B cell (primary cell): Measurements from ENCODE around the gene NR5A2. TPM values are rescaled to one million over a fixed set of nuclear protein-coding genes. Genes with fewer than 3 reads are reported as not detected.

Experiments used
- ATAC-seq: fragments of 200-7000 bp; cut with Tn5 transposase; one replicate; pipeline ENCODE4 v1.10.0; 2021; ENCODE audit warnings: low read depth, mild to moderate bottlenecking, moderate number of reproducible peaks, moderate library complexity
- CTCF ChIA-PET: fragments of 350-600 bp; sonication (Branson Sonifier 250); formaldehyde crosslinking; loops from one replicate; lab custom pipeline; 2021; ENCODE audit warnings: antibody characterized with exemption, inconsistent platforms; lab: Charles Lee
- POLR2A ChIA-PET: fragments of 350-600 bp; sonication (Branson Sonifier 250); formaldehyde crosslinking; loops from one replicate; lab custom pipeline; 2021; ENCODE audit warnings: antibody characterized with exemption; lab: Charles Lee
- DNase-seq: peaks from one replicate; pipeline ENCODE4 v3.0.0; 2013
- H2AFZ ChIP-seq: 2 replicates; pipeline ENCODE4 v1.6.1; 2012; ENCODE audit warnings: mild to moderate bottlenecking, low read depth, low read length; ENCODE audit not compliant: insufficient read depth, poor library complexity, severe bottlenecking
- H3K27ac ChIP-seq, 2 donors: 1 replicate in 1 of 2; 2 replicates in 1 of 2; pipeline ENCODE4 v1.5.1; 2012 to 2013; ENCODE audit warnings: low read length in 2 of 2, mild to moderate bottlenecking in 2 of 2, moderate library complexity in 1 of 2
- H3K27me3 ChIP-seq, 4 experiments: fragments of 200-600 bp in 1 of 4; sonication (generic) in 1 of 4; replicated peaks in 1 of 4; 1 replicate in 2 of 4; 2 replicates in 2 of 4; pipeline versions ENCODE4 v1.6.1 to v1.7.0; 2013 to 2016; ENCODE audit warnings: low read length in 3 of 4, mild to moderate bottlenecking in 2 of 4, mixed read lengths in 1 of 4, moderate library complexity in 1 of 4; ENCODE audit not compliant: insufficient read depth in 4 of 4, control insufficient read depth in 3 of 4; ENCODE audit errors: control extremely low read depth in 1 of 4
- H3K36me3 ChIP-seq, 2 experiments: replicated peaks in 1 of 2; 1 replicate in 1 of 2; 2 replicates in 1 of 2; pipeline versions ENCODE4 v1.6.1 to v1.7.1; 2013; ENCODE audit warnings: low read length in 1 of 2; ENCODE audit not compliant: insufficient read depth in 2 of 2, control insufficient read depth in 1 of 2; ENCODE audit errors: control extremely low read depth in 1 of 2, extremely low read depth in 1 of 2
- H3K4me1 ChIP-seq, 2 donors: fragments of 200-600 bp in 1 of 2; sonication (generic) in 1 of 2; 1 replicate in 1 of 2; 2 replicates in 1 of 2; pipeline versions ENCODE4 v1.5.1 to v1.6.1; 2013 to 2017; ENCODE audit warnings: low read length in 2 of 2; ENCODE audit not compliant: control insufficient read depth in 2 of 2, insufficient read depth in 2 of 2
- H3K4me2 ChIP-seq: replicated peaks from 2 replicates; pipeline ENCODE3; 2012; ENCODE audit warnings: mild to moderate bottlenecking, low read depth, low read length; ENCODE audit not compliant: poor library complexity, severe bottlenecking
- H3K4me3 ChIP-seq, 5 experiments: fragments of 200-600 bp in 1 of 5; sonication (generic) in 1 of 5; 1 replicate in 3 of 5; 2 replicates in 2 of 5; pipeline versions ENCODE4 v1.5.1 to v1.7.0; 2011 to 2016; ENCODE audit warnings: low read length in 4 of 5, mild to moderate bottlenecking in 4 of 5, low read depth in 2 of 5, control low read depth in 1 of 5, moderate library complexity in 1 of 5; ENCODE audit not compliant: insufficient read depth in 1 of 5; ENCODE audit errors: control extremely low read depth in 1 of 5, extremely low read depth in 1 of 5
- H3K79me2 ChIP-seq: fragments of 200-600 bp; sonication (generic); one replicate; pipeline ENCODE4 v1.6.0; 2016; ENCODE audit warnings: low read length; ENCODE audit not compliant: control insufficient read depth, insufficient read depth
- H3K9ac ChIP-seq: fragments of 200-600 bp; sonication (generic); 2 replicates; pipeline ENCODE4 v1.6.1; 2017; ENCODE audit warnings: mild to moderate bottlenecking, low read length, moderate library complexity
- H3K9me3 ChIP-seq, 3 donors: one replicate each; pipeline versions ENCODE4 v1.6.1 to v1.7.1; 2013; ENCODE audit warnings: low read length in 2 of 3; ENCODE audit not compliant: control insufficient read depth in 2 of 3, insufficient read depth in 1 of 3; ENCODE audit errors: control extremely low read depth in 1 of 3
- H4K20me1 ChIP-seq: 2 replicates; pipeline ENCODE4 v1.6.0; 2012; ENCODE audit warnings: mild to moderate bottlenecking, low read length; ENCODE audit not compliant: insufficient read depth, control insufficient read depth, poor library complexity, severe bottlenecking
- H3K27ac Mint-ChIP-seq: one replicate; pipeline ENCODE4 v1.8.0; 2021; ENCODE audit warnings: mixed read lengths
- H3K27me3 Mint-ChIP-seq: one replicate; pipeline ENCODE4 v1.8.0; 2021; ENCODE audit warnings: mixed read lengths
- H3K4me1 Mint-ChIP-seq: one replicate; pipeline ENCODE4 v1.8.0; 2021; ENCODE audit warnings: mixed read lengths
- H3K4me3 Mint-ChIP-seq: one replicate; pipeline ENCODE4 v1.8.0; 2021; ENCODE audit warnings: mixed read lengths
- H3K9me3 Mint-ChIP-seq: one replicate; pipeline ENCODE4 v1.8.0; 2022; ENCODE audit warnings: mixed read lengths; ENCODE audit not compliant: insufficient read depth
- CTCF ChIP-seq: fragments of 200-600 bp; IDR thresholded peaks from one replicate; pipeline ENCODE4 v1.8.0; 2022; ENCODE audit warnings: antibody characterized with exemption, mild to moderate bottlenecking
- EZH2 ChIP-seq: IDR thresholded peaks from 2 replicates; pipeline ENCODE4 v1.6.1; 2012; ENCODE audit warnings: borderline replicate concordance, low read depth, mild to moderate bottlenecking, moderate library complexity, low read length; ENCODE audit not compliant: insufficient read depth, poor library complexity, severe bottlenecking
- WGBS: methylation state at CpG from one replicate; pipeline ENCODE4 v1.1.5; 2013; ENCODE audit warnings: missing lambda C conversion rate; ENCODE audit not compliant: insufficient coverage; 5-methylcytosine and 5-hydroxymethylcytosine counted together
- intact Hi-C: fragments of 100-400 bp; cut with micrococcal nuclease; formaldehyde crosslinking; loops from one replicate; pipeline ENCODE4 v1.10.0; 2022
- polyA plus RNA-seq: library from polyadenylated mRNA; depleted of rRNA; stranded (reverse); fragments of >200 nt; gene quantifications from 2 replicates; pipeline ENCODE4 v1.2.3, GENCODE V29; 2012
- total RNA-seq, 2 donors: library from RNA; stranded (reverse); fragments of 120-200 nt in 1 of 2; gene quantifications; 1 replicate in 1 of 2; 2 replicates in 1 of 2; pipeline versions ENCODE4 v1.2.3 to v1.2.4, GENCODE V29; 2013 to 2022

NR5A2 gene
- total and polyA plus RNA-seq, 2 donors (not counting 1 experiment from before 2014, with no cell fraction given): 0.07 TPM; not detected in 1

DNA sequence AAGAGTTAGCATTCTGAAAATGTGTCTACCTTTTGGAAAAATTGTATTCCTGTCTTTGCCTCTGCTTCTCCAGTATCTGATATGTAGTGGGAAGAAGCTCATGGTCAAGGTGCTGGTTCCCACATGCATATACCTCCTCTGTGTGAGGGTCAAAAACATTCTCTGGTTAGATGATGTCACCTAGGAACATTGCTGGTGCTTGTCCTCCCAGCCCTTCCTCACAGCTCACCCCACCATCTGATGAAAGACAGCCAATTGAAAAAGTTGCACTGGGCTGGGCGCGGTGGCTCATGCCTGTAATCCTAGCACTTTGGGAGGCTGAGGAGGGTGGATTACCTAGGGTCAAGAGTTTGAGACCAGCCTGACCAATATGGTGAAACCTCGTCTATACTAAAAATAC lies 154.4 kb downstream of the NR5A2 start:
- ATAC-seq (no peak), DNase-seq (no peak)
- TF ChIP-seq CTCF: no peak
- TF ChIP-seq EZH2: no peak
- no peaks in the 10 kb centered on the region for H3K4me1 ChIP-seq
- H3K27me3 ChIP-seq: peaks cover 0 to 4% (median 0%) of the 10 kb centered on the region in 4 experiments
- H4K20me1 ChIP-seq: no peaks in the 10 kb centered on the region
- H3K36me3 ChIP-seq: no peaks in the 10 kb centered on the region
- POLR2A ChIA-PET: no interaction called here
- no peak overlapping the region for H3K27ac ChIP-seq
- H3K4me1 Mint-ChIP-seq: peaks cover 16% of the 10 kb centered on the region
- no peak overlapping the region for H3K4me3 Mint-ChIP-seq
- H3K9me3 ChIP-seq: peaks cover 0 to 3% (median 0%) of the 10 kb centered on the region in 3 donors
- no peaks in the 10 kb centered on the region for H3K9me3 Mint-ChIP-seq
- H3K4me2 ChIP-seq: no peak overlapping the region
- WGBS: no CpG with 5 or more reads among the region's 3 CpGs
- CTCF ChIA-PET: no interaction called here
- H3K27ac Mint-ChIP-seq: no peak overlapping the region
- no peak overlapping the region for H3K4me3 ChIP-seq
- peaks cover 8% of the 10 kb centered on the region for H3K27me3 Mint-ChIP-seq
- no peak overlapping the region for H2AFZ ChIP-seq
- intact Hi-C loops: no loop called here
- H3K9ac ChIP-seq: no peak overlapping the region
- no peaks in the 10 kb centered on the region for H3K79me2 ChIP-seq

DNA sequence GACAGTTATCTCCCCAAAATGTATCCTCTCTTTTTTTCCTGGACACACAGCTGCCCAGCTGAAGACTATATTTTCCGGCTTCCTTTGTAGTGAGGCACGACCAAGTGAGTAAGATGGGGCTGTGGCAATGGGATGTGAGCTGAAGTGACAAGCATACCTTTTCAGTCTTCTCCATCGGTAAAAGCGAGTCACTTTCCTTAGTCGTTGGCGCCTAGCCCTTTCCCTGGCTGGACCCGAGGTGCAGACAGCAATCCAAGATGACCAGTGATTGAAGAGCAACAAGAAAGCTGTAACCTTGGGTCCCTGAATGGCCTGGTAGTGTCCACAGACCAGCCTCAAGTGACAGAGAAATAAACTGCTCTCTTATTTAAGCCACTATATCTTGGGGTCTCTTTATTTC lies 155.2 kb downstream of the NR5A2 start:
- Histone ChIP-seq H2AFZ (no peak overlapping the region), H3K9me3 (peaks cover 0 to 3% (median 0%) of the 10 kb centered on the region in 3 donors), H3K4me2 (no peak overlapping the region), H3K4me1 (no peaks in the 10 kb centered on the region), H3K4me3 (no peak overlapping the region), H3K27me3 (peaks cover 0 to 4% (median 0%) of the 10 kb centered on the region in 4 experiments), H4K20me1 (no peaks in the 10 kb centered on the region), H3K9ac (no peak overlapping the region), H3K36me3 (no peaks in the 10 kb centered on the region), H3K27ac (no peak overlapping the region), H3K79me2 (no peaks in the 10 kb centered on the region)
- intact Hi-C loops: no loop called here
- CTCF ChIA-PET: no interaction called here
- Mint-ChIP-seq H3K4me1 (peaks cover 16% of the 10 kb centered on the region), H3K4me3 (no peak overlapping the region), H3K9me3 (peaks cover 2% of the 10 kb centered on the region), H3K27me3 (peaks cover 8% of the 10 kb centered on the region), H3K27ac (no peak overlapping the region)
- ATAC-seq (no peak), DNase-seq (no peak)
- TF ChIP-seq EZH2: no peak
- 91% methylated on average over 5 of the region's 7 CpGs for WGBS
- POLR2A ChIA-PET: no interaction called here
